Natural killer cell (primary cell): ENCODE results near the gene FOXE3. TPM values are rescaled to one million over a fixed set of nuclear protein-coding genes. Genes with fewer than 3 reads are reported as not detected.

Experiments used
- ATAC-seq, 3 donors: fragments of 150-1000 bp in 2 of 3; fragments of 200-7000 bp in 1 of 3; cut with Tn5 transposase; 1 replicate in 1 of 3; 2 replicates in 2 of 3; pipeline ENCODE4 v1.10.0; 2021; ENCODE audit warnings: mild to moderate bottlenecking in 2 of 3, moderate library complexity in 2 of 3
- DNase-seq, 2 donors: peaks; one replicate each; pipeline versions ENCODE4 v3.0.0 to v3.0.0-alpha.2; 2013 to 2021; ENCODE audit warnings: mixed read lengths in 1 of 2
- H3K27ac ChIP-seq: one replicate; pipeline ENCODE4 v1.5.1; 2013; ENCODE audit warnings: mild to moderate bottlenecking, low read length
- H3K27me3 ChIP-seq: one replicate; pipeline ENCODE4 v1.6.1; 2013; ENCODE audit warnings: low read length; ENCODE audit not compliant: control insufficient read depth, insufficient read depth
- H3K36me3 ChIP-seq: one replicate; pipeline ENCODE4 v1.6.1; 2013; ENCODE audit warnings: low read length; ENCODE audit not compliant: control insufficient read depth, insufficient read depth
- H3K4me1 ChIP-seq: one replicate; pipeline ENCODE4 v1.6.1; 2013; ENCODE audit warnings: low read length; ENCODE audit not compliant: control insufficient read depth, insufficient read depth
- H3K4me3 ChIP-seq: one replicate; pipeline ENCODE4 v1.5.1; 2013; ENCODE audit warnings: low read length
- H3K9me3 ChIP-seq: one replicate; pipeline ENCODE4 v1.6.1; 2013; ENCODE audit warnings: low read length; ENCODE audit not compliant: control insufficient read depth, insufficient read depth
- H3K27ac Mint-ChIP-seq, 2 donors: one replicate each; pipeline ENCODE4 v1.8.0; 2022; ENCODE audit warnings: mild to moderate bottlenecking in 2 of 2, mixed read lengths in 2 of 2, moderate library complexity in 1 of 2
- H3K27me3 Mint-ChIP-seq, 2 donors: one replicate each; pipeline ENCODE4 v1.8.0; 2022; ENCODE audit warnings: low read depth in 2 of 2, mixed read lengths in 2 of 2
- H3K36me3 Mint-ChIP-seq: one replicate; pipeline ENCODE4 v1.8.0; 2022; ENCODE audit warnings: mixed read lengths
- H3K4me1 Mint-ChIP-seq, 2 donors: one replicate each; pipeline ENCODE4 v1.8.0; 2022; ENCODE audit warnings: mixed read lengths in 2 of 2
- H3K4me3 Mint-ChIP-seq: one replicate; pipeline ENCODE4 v1.8.0; 2022; ENCODE audit warnings: mild to moderate bottlenecking, moderate library complexity, mixed read lengths
- H3K9me3 Mint-ChIP-seq, 2 donors: one replicate each; pipeline ENCODE4 v1.8.0; 2022; ENCODE audit warnings: mixed read lengths in 2 of 2
- CTCF ChIP-seq: fragments of 200-600 bp; IDR thresholded peaks from one replicate; pipeline ENCODE4 v1.8.0; 2022; ENCODE audit warnings: antibody characterized with exemption
- WGBS: methylation state at CpG from one replicate; pipeline ENCODE4 v1.1.7; 2013; ENCODE audit warnings: missing lambda C conversion rate; ENCODE audit not compliant: insufficient coverage; 5-methylcytosine and 5-hydroxymethylcytosine counted together
- intact Hi-C: fragments of 100-400 bp; cut with micrococcal nuclease; formaldehyde crosslinking; loops from one replicate; pipeline ENCODE4 v1.14.2; 2022
- total RNA-seq, 4 donors: library from RNA; stranded (reverse); fragments of 120-200 nt in 1 of 4; gene quantifications; one replicate each; pipeline versions ENCODE4 v1.2.3 to v1.2.4, GENCODE V29; 2013 to 2022

Gene FOXE3
- total RNA-seq, 3 donors from 2014 or later (not counting 1 experiment from before 2014, with no cell fraction given): not detected

- H3K27me3 ChIP-seq: peaks cover 21% of the 10 kb centered on the region
- no peak overlapping the region for H3K27ac Mint-ChIP-seq
- H3K27ac ChIP-seq: no peak overlapping the region
- no peaks in the 10 kb centered on the region for H3K36me3 ChIP-seq
- no peaks in the 10 kb centered on the region for H3K9me3 Mint-ChIP-seq
- DNase-seq (no peak), ATAC-seq (no peak)
- H3K9me3 ChIP-seq: no peaks in the 10 kb centered on the region
- H3K4me3 ChIP-seq: no peak overlapping the region
- H3K27me3 Mint-ChIP-seq: peaks cover 46 to 59% of the 10 kb centered on the region in 2 donors
- TF ChIP-seq CTCF: no peak
- intact Hi-C loops: no loop called here
- no peaks in the 10 kb centered on the region for H3K36me3 Mint-ChIP-seq
- H3K4me1 Mint-ChIP-seq: no peaks in the 10 kb centered on the region
- H3K4me3 Mint-ChIP-seq: no peak overlapping the region
- WGBS: 21% methylated on average over 11 of the region's 11 CpGs
- H3K4me1 ChIP-seq: no peaks in the 10 kb centered on the region
These were observed 43.2 kb downstream of the FOXE3 start for GRCh38 chr1:47459253-47459788.

- TF ChIP-seq CTCF: no peak
- H3K4me1 ChIP-seq: no peaks in the 10 kb centered on the region
- H3K4me3 ChIP-seq: no peak overlapping the region
- DNase-seq (no peak), ATAC-seq (no peak)
- H3K36me3 ChIP-seq: no peaks in the 10 kb centered on the region
- peaks cover 21% of the 10 kb centered on the region for H3K27me3 ChIP-seq
- intact Hi-C loops: no loop called here
- no peaks in the 10 kb centered on the region for H3K9me3 ChIP-seq
- H3K9me3 Mint-ChIP-seq: no peaks in the 10 kb centered on the region
- H3K4me1 Mint-ChIP-seq: no peaks in the 10 kb centered on the region
- no peak overlapping the region for H3K27ac ChIP-seq
- no peaks in the 10 kb centered on the region for H3K36me3 Mint-ChIP-seq
- H3K27me3 Mint-ChIP-seq: peaks cover 43 to 55% of the 10 kb centered on the region in 2 donors
- H3K27ac Mint-ChIP-seq: no peak overlapping the region
- WGBS: 15% methylated on average over 4 of the region's 5 CpGs
- H3K4me3 Mint-ChIP-seq: no peak overlapping the region
These were observed 44.0 kb downstream of the FOXE3 start for GRCh38 chr1:47460040-47460439.

GRCh38 chr1:47460456-47460855, 44.4 kb downstream of the FOXE3 start:
- H3K27me3 Mint-ChIP-seq: peaks cover 39 to 51% of the 10 kb centered on the region in 2 donors
- no peak for TF ChIP-seq CTCF
- no peaks in the 10 kb centered on the region for H3K4me1 Mint-ChIP-seq
- Histone ChIP-seq H3K4me3 (no peak overlapping the region), H3K27me3 (peaks cover 21% of the 10 kb centered on the region), H3K27ac (no peak overlapping the region), H3K9me3 (no peaks in the 10 kb centered on the region), H3K36me3 (no peaks in the 10 kb centered on the region), H3K4me1 (no peaks in the 10 kb centered on the region)
- H3K36me3 Mint-ChIP-seq: no peaks in the 10 kb centered on the region
- intact Hi-C loops: no loop called here
- no peaks in the 10 kb centered on the region for H3K9me3 Mint-ChIP-seq
- DNase-seq (no peak), ATAC-seq (no peak)
- H3K4me3 Mint-ChIP-seq: no peak overlapping the region
- no peak overlapping the region for H3K27ac Mint-ChIP-seq

GRCh38 chr1:47465605-47466004, 49.5 kb downstream of the FOXE3 start:
- Histone ChIP-seq H3K4me3 (no peak overlapping the region), H3K4me1 (no peaks in the 10 kb centered on the region), H3K36me3 (no peaks in the 10 kb centered on the region), H3K27me3 (peaks cover 7% of the 10 kb centered on the region), H3K9me3 (no peaks in the 10 kb centered on the region), H3K27ac (no peak overlapping the region)
- Mint-ChIP-seq H3K27me3 (peaks cover 32 to 39% of the 10 kb centered on the region in 2 donors), H3K9me3 (no peaks in the 10 kb centered on the region), H3K36me3 (no peaks in the 10 kb centered on the region), H3K4me3 (no peak overlapping the region), H3K27ac (no peak overlapping the region), H3K4me1 (no peaks in the 10 kb centered on the region)
- intact Hi-C loops: no loop called here
- TF ChIP-seq CTCF: no peak
- WGBS: 90% methylated on average over 3 of the region's 3 CpGs
- ATAC-seq (no peak), DNase-seq (no peak)
